ENCODE measurements around the gene NUP133. TPM values are rescaled to one million over a fixed set of nuclear protein-coding genes. Genes with fewer than 3 reads are reported as not detected.
A peak's percentile ranks its signal among the peaks of the same experiment; 100 is the strongest.

NUP133 gene
- total RNA-seq, 1 experiment from 2014 or later, result 67.8 TPM

DNA sequence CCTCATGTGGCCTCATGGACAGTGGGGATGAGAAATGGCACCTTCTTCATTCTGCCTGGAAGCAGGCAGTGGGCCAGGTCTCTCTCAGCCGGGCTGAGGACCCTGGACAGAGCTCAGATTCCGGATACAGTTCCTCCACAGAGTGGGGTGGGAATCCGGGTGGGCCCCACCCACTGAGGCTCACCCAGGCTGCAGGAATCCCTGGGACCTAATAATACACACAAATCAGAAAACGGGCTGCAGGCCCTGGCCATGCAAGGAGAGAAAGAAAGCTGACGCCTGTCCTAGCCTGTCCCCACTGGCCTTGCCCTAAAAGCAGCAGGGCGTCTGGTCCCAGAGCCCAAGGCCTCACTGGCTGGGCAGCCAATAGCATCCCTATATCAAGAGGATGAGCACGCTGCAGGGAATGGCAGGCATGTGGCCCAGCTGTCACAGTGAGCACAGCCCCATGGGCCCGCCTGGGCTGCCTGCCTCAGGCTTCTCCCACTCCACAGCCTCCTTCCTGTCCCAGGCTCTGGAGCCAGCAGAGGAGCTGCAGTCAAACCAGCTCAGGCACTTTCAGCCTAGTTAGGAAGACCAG, 99.6 kb downstream of the NUP133 start:
- H3K9me3 Mint-ChIP-seq, result no peaks in the 10 kb centered on the region
- ATAC-seq (peak; percentile 8), DNase-seq (ENCODE audit: low spot score) (no peak)
- ChIA-PET POLR2A (interaction anchor here (1.6 kb wide), 1 partner anchor 22 kb away, joined by 6 read pairs; no protein-coding TSS in a partner anchor), CTCF (interaction anchor here (1.1 to 1.8 kb wide), 5 partner anchors 11 to 178 kb away, joined by 3 to 10 read pairs (median 4); no protein-coding TSS in a partner anchor)
- peaks cover 37% of the 10 kb centered on the region for H3K4me1 Mint-ChIP-seq
- no peak overlapping the region for H3K27ac Mint-ChIP-seq
- peaks cover 88% of the 10 kb centered on the region for H3K27me3 Mint-ChIP-seq (ENCODE audit: low read depth)
- peak overlapping the region; percentile 6; the same call in 1 of the 2 replicates for H3K4me3 Mint-ChIP-seq
- H3K36me3 Mint-ChIP-seq, result no peaks in the 10 kb centered on the region
- no peak for TF ChIP-seq IRF2 (CRISPR knock-in tag; IDR thresholded peaks at IDR 0.05; ENCODE audit: borderline replicate concordance, low read depth)
- no peak for TF ChIP-seq AR (CRISPR knock-in tag; IDR thresholded peaks at IDR 0.05)
- TF ChIP-seq EMX1 (CRISPR knock-in tag; IDR thresholded peaks at IDR 0.05), result no peak
- TF ChIP-seq SOX15 (CRISPR knock-in tag; IDR thresholded peaks at IDR 0.05), result no peak
- TF ChIP-seq SP1 (CRISPR knock-in tag; conservative IDR thresholded peaks at IDR 0.05), result no peak
- TF ChIP-seq, protein P1, sequence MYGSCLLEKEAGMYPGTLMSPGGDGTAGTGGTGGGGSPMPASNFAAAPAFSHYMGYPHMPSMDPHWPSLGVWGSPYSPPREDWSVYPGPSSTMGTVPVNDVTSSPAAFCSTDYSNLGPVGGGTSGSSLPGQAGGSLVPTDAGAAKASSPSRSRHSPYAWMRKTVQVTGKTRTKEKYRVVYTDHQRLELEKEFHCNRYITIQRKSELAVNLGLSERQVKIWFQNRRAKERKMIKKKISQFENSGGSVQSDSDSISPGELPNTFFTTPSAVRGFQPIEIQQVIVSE (CRISPR knock-in tag; IDR thresholded peaks at IDR 0.05; ENCODE audit: borderline replicate concordance), result no peak
- no peak for TF ChIP-seq GRHL2 (CRISPR knock-in tag; IDR thresholded peaks at IDR 0.05; ENCODE audit: insufficient replicate concordance, severe bottlenecking)
- no peak for TF ChIP-seq RORB (CRISPR knock-in tag; IDR thresholded peaks at IDR 0.05)
- TF ChIP-seq NR2C2 (CRISPR knock-in tag; IDR thresholded peaks at IDR 0.05), result no peak
- TF ChIP-seq, protein P2, sequence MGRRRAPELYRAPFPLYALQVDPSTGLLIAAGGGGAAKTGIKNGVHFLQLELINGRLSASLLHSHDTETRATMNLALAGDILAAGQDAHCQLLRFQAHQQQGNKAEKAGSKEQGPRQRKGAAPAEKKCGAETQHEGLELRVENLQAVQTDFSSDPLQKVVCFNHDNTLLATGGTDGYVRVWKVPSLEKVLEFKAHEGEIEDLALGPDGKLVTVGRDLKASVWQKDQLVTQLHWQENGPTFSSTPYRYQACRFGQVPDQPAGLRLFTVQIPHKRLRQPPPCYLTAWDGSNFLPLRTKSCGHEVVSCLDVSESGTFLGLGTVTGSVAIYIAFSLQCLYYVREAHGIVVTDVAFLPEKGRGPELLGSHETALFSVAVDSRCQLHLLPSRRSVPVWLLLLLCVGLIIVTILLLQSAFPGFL (CRISPR knock-in tag; IDR thresholded peaks at IDR 0.05; ENCODE audit: borderline replicate concordance), result no peak
- no peak for TF ChIP-seq MYBL2 (CRISPR knock-in tag; IDR thresholded peaks at IDR 0.05)
- no peak for TF ChIP-seq ESRRA (CRISPR knock-in tag; IDR thresholded peaks at IDR 0.05; ENCODE audit: borderline replicate concordance)
- no peak for TF ChIP-seq CREB1 (CRISPR knock-in tag; IDR thresholded peaks at IDR 0.05)
- no peak for TF ChIP-seq ZBTB43 (CRISPR knock-in tag; IDR thresholded peaks at IDR 0.05)
- TF ChIP-seq ZNF121 (CRISPR knock-in tag; IDR thresholded peaks at IDR 0.05), result no peak
- TF ChIP-seq HMGA2 (CRISPR knock-in tag; IDR thresholded peaks at IDR 0.05), result no peak
- TF ChIP-seq, protein P3, sequence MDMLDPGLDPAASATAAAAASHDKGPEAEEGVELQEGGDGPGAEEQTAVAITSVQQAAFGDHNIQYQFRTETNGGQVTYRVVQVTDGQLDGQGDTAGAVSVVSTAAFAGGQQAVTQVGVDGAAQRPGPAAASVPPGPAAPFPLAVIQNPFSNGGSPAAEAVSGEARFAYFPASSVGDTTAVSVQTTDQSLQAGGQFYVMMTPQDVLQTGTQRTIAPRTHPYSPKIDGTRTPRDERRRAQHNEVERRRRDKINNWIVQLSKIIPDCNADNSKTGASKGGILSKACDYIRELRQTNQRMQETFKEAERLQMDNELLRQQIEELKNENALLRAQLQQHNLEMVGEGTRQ (CRISPR knock-in tag; IDR thresholded peaks at IDR 0.05), result no peak
- no peak for TF ChIP-seq ATF2 (CRISPR knock-in tag; IDR thresholded peaks at IDR 0.05; ENCODE audit: borderline replicate concordance, low read depth)
- TF ChIP-seq USF1 (CRISPR knock-in tag; IDR thresholded peaks at IDR 0.05), result no peak
- no peak for TF ChIP-seq NFYB (CRISPR knock-in tag; conservative IDR thresholded peaks at IDR 0.05; ENCODE audit: low read depth)
